ENCODE data around the gene LRRTM2. TPM values are rescaled to one million over a fixed set of nuclear protein-coding genes. Genes with fewer than 3 reads are reported as not detected.

The LRRTM2 gene
- total and polyA plus RNA-seq, 3 donors from 2014 or later = 0.09 to 0.19 (median 0.16) TPM

- no peak overlapping the region for H3K27ac ChIP-seq
These were observed 2.2 kb downstream of the LRRTM2 start for GRCh38 chr5:138872841-138873465.

GRCh38 chr5:138870611-138871010 is 4.5 kb downstream of the LRRTM2 start:
- Histone ChIP-seq H3K4me1 (peaks cover 7% of the 10 kb centered on the region), H3K27me3 (no peaks in the 10 kb centered on the region), H3K9me3 (no peaks in the 10 kb centered on the region), H3K27ac (no peak overlapping the region), H3K4me3 (no peak overlapping the region), H3K36me3 (ENCODE audit: low read depth, missing control alignments) (no peaks in the 10 kb centered on the region)
- DNase-seq = no peak
- intact Hi-C loops (cut with DNase I; ENCODE audit: low total_unique reads) = no loop called here
- WGBS, 2 donors = 82 to 89% methylated on average over 3 of the region's 3 CpGs
- TF ChIP-seq CTCF (IDR thresholded peaks at IDR 0.05) (no peak), POLR2A (IDR thresholded peaks at IDR 0.05) (no peak)

More at GRCh38 chr5:138872841-138873465, 2.2 kb downstream of the LRRTM2 start:
- TF ChIP-seq POLR2A (IDR thresholded peaks at IDR 0.05) (no peak), CTCF (IDR thresholded peaks at IDR 0.05) (no peak)
- Histone ChIP-seq H3K9me3 (no peaks in the 10 kb centered on the region), H3K36me3 (ENCODE audit: low read depth, missing control alignments) (no peaks in the 10 kb centered on the region), H3K27me3 (no peaks in the 10 kb centered on the region), H3K4me3 (no peak overlapping the region), H3K4me1 (peaks cover 7% of the 10 kb centered on the region)
- no peak for DNase-seq
- 80 to 81% methylated on average over 6 of the region's 6 CpGs for WGBS, 2 donors
- intact Hi-C loops (cut with DNase I; ENCODE audit: low total_unique reads) = no loop called here

- WGBS, 2 donors = 64 to 70% methylated on average over 5 of the region's 5 CpGs
- H3K4me3 ChIP-seq = no peak overlapping the region
- no peak for TF ChIP-seq CTCF (IDR thresholded peaks at IDR 0.05)
- no peak for TF ChIP-seq POLR2A (IDR thresholded peaks at IDR 0.05)
- peaks cover 7% of the 10 kb centered on the region for H3K4me1 ChIP-seq
- DNase-seq = no peak
- intact Hi-C loops (cut with DNase I; ENCODE audit: low total_unique reads) = no loop called here
- no peak overlapping the region for H3K27ac ChIP-seq
- H3K36me3 ChIP-seq (ENCODE audit: low read depth, missing control alignments) = no peaks in the 10 kb centered on the region
- no peaks in the 10 kb centered on the region for H3K9me3 ChIP-seq
- H3K27me3 ChIP-seq = no peaks in the 10 kb centered on the region
These were observed 5.2 kb downstream of the LRRTM2 start for GRCh38 chr5:138869763-138870500.

- H3K4me1 ChIP-seq = peaks cover 7% of the 10 kb centered on the region
- intact Hi-C loops (cut with DNase I; ENCODE audit: low total_unique reads) = no loop called here
- no peak overlapping the region for H3K4me3 ChIP-seq
- no peaks in the 10 kb centered on the region for H3K27me3 ChIP-seq
- H3K9me3 ChIP-seq = no peaks in the 10 kb centered on the region
- no peak for TF ChIP-seq CTCF (IDR thresholded peaks at IDR 0.05)
- no peak for TF ChIP-seq POLR2A (IDR thresholded peaks at IDR 0.05)
- no peaks in the 10 kb centered on the region for H3K36me3 ChIP-seq (ENCODE audit: low read depth, missing control alignments)
- no peak for DNase-seq
- WGBS, 2 donors = 80% methylated on average over 1 of the region's 1 CpG
- H3K27ac ChIP-seq = no peak overlapping the region
These were observed 6.1 kb downstream of the LRRTM2 start for GRCh38 chr5:138869038-138869437.

All from testis (tissue), 3 donors.